MM.1S (cell line): ENCODE measurements around the gene SEC61B.

ENCODE experiments used
- DNase-seq: peaks from one replicate; pipeline ENCODE4 v3.0.0-alpha.2; 2015
- H2AFZ ChIP-seq: fragments of 300-600 bp; sonication (generic); 2 replicates; pipeline ENCODE4 v1.6.0; 2016; ENCODE audit warnings: antibody characterized with exemption, low read length
- H3F3A ChIP-seq: fragments of 300-600 bp; sonication (generic); 2 replicates; pipeline ENCODE4 v1.6.1; 2016; ENCODE audit warnings: mild to moderate bottlenecking, antibody characterized with exemption, low read length, moderate library complexity, mixed read lengths; ENCODE audit not compliant: insufficient read depth
- H3K27ac ChIP-seq: fragments of 300-600 bp; sonication (generic); 2 replicates; pipeline ENCODE4 v1.5.1; 2016; ENCODE audit warnings: mild to moderate bottlenecking, low read length
- H3K27me3 ChIP-seq: fragments of 300-600 bp; sonication (generic); replicated peaks from 2 replicates; pipeline ENCODE4 v1.6.0; 2016; ENCODE audit warnings: low read length; ENCODE audit not compliant: insufficient read depth
- H3K36me3 ChIP-seq: fragments of 300-600 bp; sonication (generic); replicated peaks from 2 replicates; pipeline ENCODE4 v1.6.1; 2016; ENCODE audit warnings: mild to moderate bottlenecking, low read length, mixed read lengths; ENCODE audit not compliant: insufficient read depth
- H3K4me1 ChIP-seq: fragments of 300-600 bp; sonication (generic); 2 replicates; pipeline ENCODE4 v1.6.1; 2016; ENCODE audit warnings: low read length, mixed read lengths
- H3K4me2 ChIP-seq: fragments of 300-600 bp; sonication (generic); 2 replicates; pipeline ENCODE4 v1.6.0; 2016; ENCODE audit warnings: low read depth, low read length
- H3K4me3 ChIP-seq: fragments of 300-600 bp; sonication (generic); 2 replicates; pipeline ENCODE4 v1.5.1; 2016; ENCODE audit warnings: low read length, mixed read lengths
- H3K79me2 ChIP-seq: fragments of 300-600 bp; sonication (generic); 2 replicates; pipeline ENCODE4 v1.6.1; 2016; ENCODE audit warnings: mixed run types, low read length, mixed read lengths
- H3K9ac ChIP-seq: fragments of 300-600 bp; sonication (generic); 2 replicates; pipeline ENCODE4 v1.6.1; 2016; ENCODE audit warnings: low read length, mixed read lengths
- H3K9me2 ChIP-seq: fragments of 300-600 bp; sonication (generic); replicated peaks from 2 replicates; pipeline ENCODE4 v1.6.1; 2016; ENCODE audit warnings: mild to moderate bottlenecking, low read length, mixed read lengths; ENCODE audit not compliant: insufficient read depth
- H3K9me3 ChIP-seq: fragments of 300-600 bp; sonication (generic); replicated peaks from 2 replicates; pipeline ENCODE4 v1.6.1; 2016; ENCODE audit warnings: mild to moderate bottlenecking, low read length, mixed read lengths; ENCODE audit not compliant: insufficient read depth
- H4K20me1 ChIP-seq: fragments of 300-600 bp; sonication (generic); 2 replicates; pipeline ENCODE4 v1.6.1; 2016; ENCODE audit warnings: mild to moderate bottlenecking, low read length, moderate library complexity, mixed read lengths; ENCODE audit not compliant: insufficient read depth
- EZH2 ChIP-seq: fragments of 300-600 bp; sonication (generic); optimal IDR thresholded peaks from 2 replicates; pipeline ENCODE3; 2017; ENCODE audit warnings: low read depth, mild to moderate bottlenecking, antibody characterized with exemption, low read length, mixed read lengths
- EZH2phosphoT487 ChIP-seq: fragments of 300-600 bp; sonication (generic); IDR thresholded peaks from 2 replicates; pipeline ENCODE4 v1.6.1; 2018; ENCODE audit warnings: antibody characterized with exemption, low read length
- TF ChIP-seq, protein P1 (sequence below): fragments of 300-600 bp; sonication (generic); IDR thresholded peaks from 2 replicates; pipeline ENCODE4 v1.5.1; 2016; ENCODE audit warnings: antibody characterized with exemption, low read length, mixed read lengths

SEC61B gene

DNA sequence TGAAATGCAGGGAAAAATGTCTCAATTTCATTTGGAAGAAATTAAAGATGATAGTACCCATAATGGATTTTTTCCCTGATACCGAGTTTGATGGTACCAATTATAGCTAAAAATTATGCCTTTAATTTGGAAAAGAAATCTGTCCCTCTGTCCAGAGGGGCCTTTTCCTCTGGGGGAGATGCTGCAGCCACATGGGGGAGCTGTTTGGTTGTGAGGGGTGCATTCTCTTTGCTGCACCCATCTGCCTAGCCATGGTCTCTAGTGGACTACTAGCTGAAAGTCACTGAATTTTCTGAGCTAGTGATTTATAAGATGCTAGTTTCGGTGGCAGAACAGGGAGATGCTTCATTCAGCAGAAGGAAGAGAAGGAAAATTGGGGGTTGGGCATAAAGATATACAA, 9.6 kb downstream of the SEC61B start:
- peaks cover 32% of the 10 kb centered on the region for H3K79me2 ChIP-seq
- H2AFZ ChIP-seq, result no peak overlapping the region
- H3K9me3 ChIP-seq, result no peaks in the 10 kb centered on the region
- H3F3A ChIP-seq, result peaks cover 23% of the 10 kb centered on the region
- H3K27ac ChIP-seq, result no peak overlapping the region
- no peaks in the 10 kb centered on the region for H3K27me3 ChIP-seq
- no peaks in the 10 kb centered on the region for H4K20me1 ChIP-seq
- TF ChIP-seq EZH2phosphoT487, result no peak
- TF ChIP-seq, protein P1, sequence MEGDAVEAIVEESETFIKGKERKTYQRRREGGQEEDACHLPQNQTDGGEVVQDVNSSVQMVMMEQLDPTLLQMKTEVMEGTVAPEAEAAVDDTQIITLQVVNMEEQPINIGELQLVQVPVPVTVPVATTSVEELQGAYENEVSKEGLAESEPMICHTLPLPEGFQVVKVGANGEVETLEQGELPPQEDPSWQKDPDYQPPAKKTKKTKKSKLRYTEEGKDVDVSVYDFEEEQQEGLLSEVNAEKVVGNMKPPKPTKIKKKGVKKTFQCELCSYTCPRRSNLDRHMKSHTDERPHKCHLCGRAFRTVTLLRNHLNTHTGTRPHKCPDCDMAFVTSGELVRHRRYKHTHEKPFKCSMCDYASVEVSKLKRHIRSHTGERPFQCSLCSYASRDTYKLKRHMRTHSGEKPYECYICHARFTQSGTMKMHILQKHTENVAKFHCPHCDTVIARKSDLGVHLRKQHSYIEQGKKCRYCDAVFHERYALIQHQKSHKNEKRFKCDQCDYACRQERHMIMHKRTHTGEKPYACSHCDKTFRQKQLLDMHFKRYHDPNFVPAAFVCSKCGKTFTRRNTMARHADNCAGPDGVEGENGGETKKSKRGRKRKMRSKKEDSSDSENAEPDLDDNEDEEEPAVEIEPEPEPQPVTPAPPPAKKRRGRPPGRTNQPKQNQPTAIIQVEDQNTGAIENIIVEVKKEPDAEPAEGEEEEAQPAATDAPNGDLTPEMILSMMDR, result peak; percentile 80
- TF ChIP-seq EZH2, result no peak
- H3K9me2 ChIP-seq, result no peaks in the 10 kb centered on the region
- H3K4me2 ChIP-seq, result no peak overlapping the region
- DNase-seq, result no peak
- H3K36me3 ChIP-seq, result peaks cover 5% of the 10 kb centered on the region; the same call in 1 of the 2 replicates
- no peak overlapping the region for H3K4me3 ChIP-seq
- no peak overlapping the region for H3K9ac ChIP-seq
- peaks cover 26% of the 10 kb centered on the region for H3K4me1 ChIP-seq

DNA sequence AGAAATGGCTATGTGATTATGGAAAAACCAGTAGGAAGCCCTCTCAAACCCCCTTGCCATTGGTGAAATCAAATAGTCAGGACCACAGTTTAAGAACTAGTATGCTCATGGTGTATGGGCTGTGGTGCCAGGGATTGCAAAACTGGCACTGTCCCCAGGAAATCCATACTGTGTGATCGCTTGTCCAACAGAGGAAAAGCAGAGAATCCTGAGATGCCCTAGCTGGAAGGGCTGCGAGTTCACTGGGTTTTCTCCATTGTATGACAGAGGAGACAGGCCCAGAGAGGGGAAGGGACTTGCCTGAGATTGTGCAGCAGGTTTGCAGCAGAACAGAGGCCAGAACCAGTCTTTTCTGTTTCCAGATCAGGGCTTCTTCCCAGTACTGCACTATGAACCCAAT, 12.5 kb downstream of the SEC61B start:
- Histone ChIP-seq H3K36me3 (peaks cover 5% of the 10 kb centered on the region; the same call in 1 of the 2 replicates), H3K4me1 (peaks cover 36% of the 10 kb centered on the region)
- no peak for DNase-seq

DNA sequence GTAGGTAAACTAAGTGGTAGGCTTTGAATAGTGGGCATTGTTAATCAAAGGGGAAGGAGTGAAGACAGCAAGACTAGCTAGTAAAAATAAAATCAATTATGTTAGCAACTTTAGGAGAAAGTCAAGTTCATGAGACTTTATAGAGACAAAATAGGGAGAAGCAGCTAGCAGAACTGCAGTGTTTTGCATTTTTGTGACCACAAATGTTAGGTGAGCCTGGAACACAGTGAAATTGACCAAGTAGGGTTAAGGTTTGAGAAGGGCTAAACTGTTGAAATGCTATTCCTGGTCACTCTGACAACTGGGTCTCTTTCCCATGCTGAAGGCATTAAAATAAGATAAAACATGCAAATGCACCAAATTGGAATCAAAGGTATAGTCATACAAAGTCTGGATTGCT, 13.0 kb downstream of the SEC61B start:
- no peak for DNase-seq

More for the DNA sequence above, 12.5 kb downstream of the SEC61B start:
- Histone ChIP-seq H3K27ac (peak overlapping the region; percentile 94), H3K27me3 (no peaks in the 10 kb centered on the region), H3K79me2 (peaks cover 14% of the 10 kb centered on the region; the same call in 1 of the 2 replicates), H3K4me3 (no peak overlapping the region), H3F3A (peaks cover 28% of the 10 kb centered on the region), H4K20me1 (no peaks in the 10 kb centered on the region), H2AFZ (no peak overlapping the region), H3K4me2 (0 out of 2 replicates have a peak overlapping the region, but pooled peaks have one; percentile 5), H3K9me3 (no peaks in the 10 kb centered on the region), H3K9me2 (no peaks in the 10 kb centered on the region), H3K9ac (no peak overlapping the region)
- no peak for TF ChIP-seq EZH2phosphoT487
- TF ChIP-seq EZH2, result no peak
- TF ChIP-seq, protein P1, result no peak

More for the DNA sequence above, 13.0 kb downstream of the SEC61B start:
- no peaks in the 10 kb centered on the region for H4K20me1 ChIP-seq
- 0 out of 2 replicates have a peak, but pooled peaks cover 10% of the 10 kb centered on the region for H3K79me2 ChIP-seq
- H3K36me3 ChIP-seq, result peaks cover 5% of the 10 kb centered on the region; the same call in 1 of the 2 replicates
- H2AFZ ChIP-seq, result no peak overlapping the region
- H3K27ac ChIP-seq, result peak overlapping the region; percentile 94
- H3K9me2 ChIP-seq, result no peaks in the 10 kb centered on the region
- TF ChIP-seq, protein P1, result no peak
- TF ChIP-seq EZH2 (no peak), EZH2phosphoT487 (no peak)
- H3K4me1 ChIP-seq, result peaks cover 36% of the 10 kb centered on the region
- no peaks in the 10 kb centered on the region for H3K27me3 ChIP-seq
- H3K4me3 ChIP-seq, result no peak overlapping the region
- H3K9me3 ChIP-seq, result no peaks in the 10 kb centered on the region
- peak overlapping the region; percentile 52; the same call in 1 of the 2 replicates for H3K4me2 ChIP-seq
- peak overlapping the region; percentile 48 for H3K9ac ChIP-seq
- peaks cover 28% of the 10 kb centered on the region for H3F3A ChIP-seq
